GM18909 (cell line): Measurements from ENCODE around the gene SHB.

Experiments
- ATAC-seq: cut with Tn5 transposase; IDR thresholded peaks from one replicate; pipeline ENCODE4 v1.9.1; 2021; ENCODE audit warnings: mild to moderate bottlenecking; ENCODE audit not compliant: unreplicated experiment, poor library complexity

Gene SHB

GRCh38 chr9:37873955-37874354 is 195.1 kb downstream of the SHB start:
- ATAC-seq = no peak

- ATAC-seq = no peak
Measured at GRCh38 chr9:37870799-37871176, 198.2 kb downstream of the SHB start.

- ATAC-seq = no peak
Measured at GRCh38 chr9:37870081-37870798, 198.8 kb downstream of the SHB start.
